B cell (primary cell): ENCODE results near the gene LZTR1. TPM values are rescaled to one million over a fixed set of nuclear protein-coding genes. Genes with fewer than 3 reads are reported as not detected.

Experiments used
- ATAC-seq: fragments of 200-7000 bp; cut with Tn5 transposase; one replicate; pipeline ENCODE4 v1.10.0; 2021; ENCODE audit warnings: low read depth, mild to moderate bottlenecking, moderate number of reproducible peaks, moderate library complexity
- CTCF ChIA-PET: fragments of 350-600 bp; sonication (Branson Sonifier 250); formaldehyde crosslinking; loops from one replicate; lab custom pipeline; 2021; ENCODE audit warnings: antibody characterized with exemption, inconsistent platforms; lab: Charles Lee
- POLR2A ChIA-PET: fragments of 350-600 bp; sonication (Branson Sonifier 250); formaldehyde crosslinking; loops from one replicate; lab custom pipeline; 2021; ENCODE audit warnings: antibody characterized with exemption; lab: Charles Lee
- DNase-seq: peaks from one replicate; pipeline ENCODE4 v3.0.0; 2013
- H2AFZ ChIP-seq: 2 replicates; pipeline ENCODE4 v1.6.1; 2012; ENCODE audit warnings: mild to moderate bottlenecking, low read depth, low read length; ENCODE audit not compliant: insufficient read depth, poor library complexity, severe bottlenecking
- H3K27ac ChIP-seq, 2 donors: 1 replicate in 1 of 2; 2 replicates in 1 of 2; pipeline ENCODE4 v1.5.1; 2012 to 2013; ENCODE audit warnings: low read length in 2 of 2, mild to moderate bottlenecking in 2 of 2, moderate library complexity in 1 of 2
- H3K27me3 ChIP-seq, 4 experiments: fragments of 200-600 bp in 1 of 4; sonication (generic) in 1 of 4; replicated peaks in 1 of 4; 1 replicate in 2 of 4; 2 replicates in 2 of 4; pipeline versions ENCODE4 v1.6.1 to v1.7.0; 2013 to 2016; ENCODE audit warnings: low read length in 3 of 4, mild to moderate bottlenecking in 2 of 4, mixed read lengths in 1 of 4, moderate library complexity in 1 of 4; ENCODE audit not compliant: insufficient read depth in 4 of 4, control insufficient read depth in 3 of 4; ENCODE audit errors: control extremely low read depth in 1 of 4
- H3K36me3 ChIP-seq, 2 experiments: replicated peaks in 1 of 2; 1 replicate in 1 of 2; 2 replicates in 1 of 2; pipeline versions ENCODE4 v1.6.1 to v1.7.1; 2013; ENCODE audit warnings: low read length in 1 of 2; ENCODE audit not compliant: insufficient read depth in 2 of 2, control insufficient read depth in 1 of 2; ENCODE audit errors: control extremely low read depth in 1 of 2, extremely low read depth in 1 of 2
- H3K4me1 ChIP-seq, 2 donors: fragments of 200-600 bp in 1 of 2; sonication (generic) in 1 of 2; 1 replicate in 1 of 2; 2 replicates in 1 of 2; pipeline versions ENCODE4 v1.5.1 to v1.6.1; 2013 to 2017; ENCODE audit warnings: low read length in 2 of 2; ENCODE audit not compliant: control insufficient read depth in 2 of 2, insufficient read depth in 2 of 2
- H3K4me2 ChIP-seq: replicated peaks from 2 replicates; pipeline ENCODE3; 2012; ENCODE audit warnings: mild to moderate bottlenecking, low read depth, low read length; ENCODE audit not compliant: poor library complexity, severe bottlenecking
- H3K4me3 ChIP-seq, 5 experiments: fragments of 200-600 bp in 1 of 5; sonication (generic) in 1 of 5; 1 replicate in 3 of 5; 2 replicates in 2 of 5; pipeline versions ENCODE4 v1.5.1 to v1.7.0; 2011 to 2016; ENCODE audit warnings: low read length in 4 of 5, mild to moderate bottlenecking in 4 of 5, low read depth in 2 of 5, control low read depth in 1 of 5, moderate library complexity in 1 of 5; ENCODE audit not compliant: insufficient read depth in 1 of 5; ENCODE audit errors: control extremely low read depth in 1 of 5, extremely low read depth in 1 of 5
- H3K79me2 ChIP-seq: fragments of 200-600 bp; sonication (generic); one replicate; pipeline ENCODE4 v1.6.0; 2016; ENCODE audit warnings: low read length; ENCODE audit not compliant: control insufficient read depth, insufficient read depth
- H3K9ac ChIP-seq: fragments of 200-600 bp; sonication (generic); 2 replicates; pipeline ENCODE4 v1.6.1; 2017; ENCODE audit warnings: mild to moderate bottlenecking, low read length, moderate library complexity
- H3K9me3 ChIP-seq, 3 donors: one replicate each; pipeline versions ENCODE4 v1.6.1 to v1.7.1; 2013; ENCODE audit warnings: low read length in 2 of 3; ENCODE audit not compliant: control insufficient read depth in 2 of 3, insufficient read depth in 1 of 3; ENCODE audit errors: control extremely low read depth in 1 of 3
- H4K20me1 ChIP-seq: 2 replicates; pipeline ENCODE4 v1.6.0; 2012; ENCODE audit warnings: mild to moderate bottlenecking, low read length; ENCODE audit not compliant: insufficient read depth, control insufficient read depth, poor library complexity, severe bottlenecking
- H3K27ac Mint-ChIP-seq: one replicate; pipeline ENCODE4 v1.8.0; 2021; ENCODE audit warnings: mixed read lengths
- H3K27me3 Mint-ChIP-seq: one replicate; pipeline ENCODE4 v1.8.0; 2021; ENCODE audit warnings: mixed read lengths
- H3K4me1 Mint-ChIP-seq: one replicate; pipeline ENCODE4 v1.8.0; 2021; ENCODE audit warnings: mixed read lengths
- H3K4me3 Mint-ChIP-seq: one replicate; pipeline ENCODE4 v1.8.0; 2021; ENCODE audit warnings: mixed read lengths
- H3K9me3 Mint-ChIP-seq: one replicate; pipeline ENCODE4 v1.8.0; 2022; ENCODE audit warnings: mixed read lengths; ENCODE audit not compliant: insufficient read depth
- CTCF ChIP-seq: fragments of 200-600 bp; IDR thresholded peaks from one replicate; pipeline ENCODE4 v1.8.0; 2022; ENCODE audit warnings: antibody characterized with exemption, mild to moderate bottlenecking
- EZH2 ChIP-seq: IDR thresholded peaks from 2 replicates; pipeline ENCODE4 v1.6.1; 2012; ENCODE audit warnings: borderline replicate concordance, low read depth, mild to moderate bottlenecking, moderate library complexity, low read length; ENCODE audit not compliant: insufficient read depth, poor library complexity, severe bottlenecking
- WGBS: methylation state at CpG from one replicate; pipeline ENCODE4 v1.1.5; 2013; ENCODE audit warnings: missing lambda C conversion rate; ENCODE audit not compliant: insufficient coverage; 5-methylcytosine and 5-hydroxymethylcytosine counted together
- intact Hi-C: fragments of 100-400 bp; cut with micrococcal nuclease; formaldehyde crosslinking; loops from one replicate; pipeline ENCODE4 v1.10.0; 2022
- polyA plus RNA-seq: library from polyadenylated mRNA; depleted of rRNA; stranded (reverse); fragments of >200 nt; gene quantifications from 2 replicates; pipeline ENCODE4 v1.2.3, GENCODE V29; 2012
- total RNA-seq, 2 donors: library from RNA; stranded (reverse); fragments of 120-200 nt in 1 of 2; gene quantifications; 1 replicate in 1 of 2; 2 replicates in 1 of 2; pipeline versions ENCODE4 v1.2.3 to v1.2.4, GENCODE V29; 2013 to 2022

The LZTR1 gene
- total and polyA plus RNA-seq, 2 donors (not counting 1 experiment from before 2014, with no cell fraction given) = 75.7 to 94.8 TPM

- DNase-seq (no peak), ATAC-seq (no peak)
- peaks cover 0 to 26% of the 10 kb centered on the region in 2 experiments for H3K36me3 ChIP-seq
- WGBS = 91% methylated on average over 12 of the region's 13 CpGs
- peaks cover 24% of the 10 kb centered on the region for H4K20me1 ChIP-seq
- no peaks in the 10 kb centered on the region for H3K27me3 ChIP-seq
- POLR2A ChIA-PET = no interaction called here
- H3K4me3 Mint-ChIP-seq = no peak overlapping the region
- TF ChIP-seq EZH2 (no peak), CTCF (no peak)
- peaks cover 0 to 5% (median 0%) of the 10 kb centered on the region in 3 donors for H3K9me3 ChIP-seq
- intact Hi-C loops = no loop called here
- H2AFZ ChIP-seq = no peak overlapping the region
- H3K4me1 Mint-ChIP-seq = peaks cover 21% of the 10 kb centered on the region
- H3K4me2 ChIP-seq = no peak overlapping the region
- peaks cover 15 to 22% of the 10 kb centered on the region in 2 donors for H3K4me1 ChIP-seq
- H3K9me3 Mint-ChIP-seq = no peaks in the 10 kb centered on the region
- CTCF ChIA-PET = no interaction called here
- H3K4me3 ChIP-seq = no peak overlapping the region
- H3K27ac Mint-ChIP-seq = no peak overlapping the region
- H3K27me3 Mint-ChIP-seq = no peaks in the 10 kb centered on the region
- H3K79me2 ChIP-seq = peaks cover 18% of the 10 kb centered on the region
- H3K27ac ChIP-seq = no peak overlapping the region
- H3K9ac ChIP-seq = no peak overlapping the region
Observed at GRCh38 chr22:20997536-20998257, 15.6 kb downstream of the LZTR1 start.
